8988T (cell line): Measurements from ENCODE around the gene MEPE.
A peak's percentile ranks its signal among the peaks of the same experiment; 100 is the strongest.
"Not testable (repeated sequence)": the region's sequence is repeated elsewhere in the genome, so short reads cannot be mapped to it uniquely, and the experiment has no call there.

Experiments
- DNase-seq: peaks from one replicate; pipeline ENCODE4 v3.0.0; 2011

MEPE gene

DNA sequence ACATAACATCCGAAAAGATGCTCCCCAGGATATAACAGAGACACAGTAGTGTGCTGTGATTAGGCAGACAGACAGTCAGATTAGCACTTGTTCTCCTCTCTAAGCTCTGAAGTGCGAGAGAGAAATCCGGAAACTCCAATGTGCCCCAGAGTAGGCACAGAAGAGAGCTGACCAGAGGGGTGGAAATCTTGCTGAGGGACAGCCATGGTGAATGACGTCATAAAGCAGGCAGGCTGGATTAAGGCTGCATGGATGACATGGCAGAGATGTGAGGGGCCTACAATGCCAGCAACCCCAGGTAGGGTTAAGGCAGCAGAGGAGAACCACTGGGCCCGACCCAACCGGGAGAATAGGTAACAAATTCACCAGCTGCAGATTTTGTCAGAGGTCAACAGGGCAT lies 53.3 kb downstream of the MEPE start:
- no peak for DNase-seq

DNA sequence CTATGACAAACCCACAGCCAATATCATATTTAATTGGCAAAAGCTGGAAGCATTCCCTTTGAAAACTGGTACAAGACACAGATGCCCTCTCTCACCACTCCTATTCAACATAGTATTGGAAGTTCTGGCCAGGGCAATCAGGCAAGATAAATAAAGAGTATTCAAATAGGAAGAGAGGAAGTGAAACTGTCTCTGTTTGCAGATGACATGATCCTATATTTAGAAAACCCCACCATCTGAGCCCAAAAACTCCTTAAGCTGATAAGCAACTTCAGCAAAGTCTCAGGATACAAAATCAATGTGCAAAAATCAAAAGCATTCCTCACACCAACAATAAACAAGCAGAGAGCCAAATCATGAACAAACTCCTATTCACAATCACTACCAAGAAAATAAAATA lies 58.0 kb downstream of the MEPE start:
- not testable (repeated sequence) for DNase-seq

DNA sequence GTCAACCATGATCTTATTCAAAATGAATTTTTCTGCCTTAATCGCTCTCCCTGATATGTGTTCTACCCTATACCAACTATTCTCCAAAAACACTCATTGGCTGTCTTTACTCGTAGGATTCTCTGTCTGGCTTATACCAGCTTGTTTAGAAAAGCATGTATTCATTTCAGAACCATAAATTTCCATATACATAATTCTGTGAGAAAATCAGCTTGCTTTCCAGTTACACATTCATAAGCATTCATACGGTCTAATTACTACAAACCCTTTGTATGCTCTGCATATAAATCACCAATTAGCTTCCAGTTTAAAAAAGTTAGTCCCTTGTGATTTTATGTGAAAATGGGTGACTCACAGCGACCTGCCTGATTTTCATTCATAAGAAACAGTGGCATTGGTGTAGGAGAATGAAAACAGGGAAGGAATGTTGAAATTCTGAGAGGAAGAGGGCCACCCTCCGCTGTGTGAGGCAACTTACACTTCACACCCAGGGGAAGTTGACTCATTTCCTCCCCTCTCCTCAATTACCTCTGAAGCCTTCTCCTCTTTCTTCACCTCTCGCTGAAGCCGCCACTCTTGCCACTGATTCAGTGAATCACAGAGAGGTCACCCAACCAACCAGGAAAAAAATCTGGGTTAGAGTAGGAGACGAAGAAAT lies 63.3 kb downstream of the MEPE start:
- peak; percentile 40 for DNase-seq
